Upper lobe of right lung (tissue), 1 donor: ENCODE measurements around the gene MGAT4A. TPM values are rescaled to one million over a fixed set of nuclear protein-coding genes. Genes with fewer than 3 reads are reported as not detected.
"Not testable (repeated sequence)": the region's sequence is repeated elsewhere in the genome, so short reads cannot be mapped to it uniquely, and the experiment has no call there.

ENCODE experiments used
- ATAC-seq: fragments of 200-7000 bp; cut with Tn5 transposase; one replicate; pipeline ENCODE4 v1.9.1; 2020; ENCODE audit warnings: mild to moderate bottlenecking, moderate library complexity
- DNase-seq: peaks from one replicate; pipeline ENCODE4 v3.0.0-alpha.2; 2020
- H3K27ac ChIP-seq: fragments of 200-600 bp; one replicate; pipeline ENCODE4 v1.8.0; 2022
- H3K27me3 ChIP-seq: fragments of 200-600 bp; one replicate; pipeline ENCODE4 v1.8.0; 2022; ENCODE audit warnings: mild to moderate bottlenecking
- H3K36me3 ChIP-seq: fragments of 200-600 bp; one replicate; pipeline ENCODE4 v1.8.0; 2022
- H3K4me1 ChIP-seq: fragments of 200-600 bp; one replicate; pipeline ENCODE4 v1.8.0; 2022
- H3K4me3 ChIP-seq: fragments of 200-600 bp; one replicate; pipeline ENCODE4 v1.8.0; 2022; ENCODE audit warnings: mild to moderate bottlenecking
- H3K9me3 ChIP-seq: fragments of 200-600 bp; one replicate; pipeline ENCODE4 v1.8.0; 2022
- CTCF ChIP-seq: fragments of 200-600 bp; IDR thresholded peaks from one replicate; pipeline ENCODE4 v1.8.0; 2022; ENCODE audit warnings: antibody characterized with exemption
- intact Hi-C: fragments of 100-400 bp; cut with DNase I; formaldehyde crosslinking; loops from one replicate; pipeline ENCODE4 v1.11.0; 2022
- total RNA-seq: library from RNA; stranded (reverse); fragmentation: NEBNext Ultra II Directional; extraction: Animal tissue kit (Norgen Biotek cat#: 25700); gene quantifications from one replicate; pipeline ENCODE4 v1.2.1, GENCODE V29; 2021
- donor health status: DM: no; HTN: yes; CAD: no; lungs with severe emphysema.

Gene MGAT4A
- total RNA-seq, 1 donor from 2014 or later, result 85.8 TPM

- H3K27ac ChIP-seq, result no peak overlapping the region
- no peaks in the 10 kb centered on the region for H3K9me3 ChIP-seq
- H3K27me3 ChIP-seq, result no peaks in the 10 kb centered on the region
- H3K4me1 ChIP-seq, result no peaks in the 10 kb centered on the region
- TF ChIP-seq CTCF, result no peak
- peaks cover 33% of the 10 kb centered on the region for H3K36me3 ChIP-seq
- ATAC-seq, result no peak
- intact Hi-C loops, result no loop called here
- no peak for DNase-seq
- H3K4me3 ChIP-seq, result no peak overlapping the region
Observed at GRCh38 chr2:98674233-98674964, 56.5 kb downstream of the MGAT4A start.

GRCh38 chr2:98669675-98670074 lies 61.3 kb downstream of the MGAT4A start:
- ATAC-seq (no peak), DNase-seq (no peak)
- H3K4me3 ChIP-seq, result no peak overlapping the region
- H3K4me1 ChIP-seq, result peaks cover 4% of the 10 kb centered on the region
- H3K36me3 ChIP-seq, result peaks cover 10% of the 10 kb centered on the region
- H3K9me3 ChIP-seq, result no peaks in the 10 kb centered on the region
- H3K27me3 ChIP-seq, result no peaks in the 10 kb centered on the region
- no peak overlapping the region for H3K27ac ChIP-seq
- no peak for TF ChIP-seq CTCF
- intact Hi-C loops, result no loop called here

- TF ChIP-seq CTCF, result no peak
- H3K9me3 ChIP-seq, result no peaks in the 10 kb centered on the region
- peaks cover 18% of the 10 kb centered on the region for H3K36me3 ChIP-seq
- no peak overlapping the region for H3K4me3 ChIP-seq
- DNase-seq (no peak), ATAC-seq (peak; percentile 77)
- H3K27ac ChIP-seq, result no peak overlapping the region
- H3K4me1 ChIP-seq, result peaks cover 10% of the 10 kb centered on the region
- no peaks in the 10 kb centered on the region for H3K27me3 ChIP-seq
- intact Hi-C loops, result no loop called here
Observed at GRCh38 chr2:98665677-98666076, 65.3 kb downstream of the MGAT4A start.

- peak; percentile 88 for ATAC-seq
- TF ChIP-seq CTCF, result no peak
- intact Hi-C loops, result no loop called here
- no peaks in the 10 kb centered on the region for H3K27me3 ChIP-seq
- no peak for DNase-seq
- peaks cover 10% of the 10 kb centered on the region for H3K4me1 ChIP-seq
- H3K27ac ChIP-seq, result peak overlapping the region; percentile 47
- H3K4me3 ChIP-seq, result no peak overlapping the region
- H3K9me3 ChIP-seq, result no peaks in the 10 kb centered on the region
- peaks cover 18% of the 10 kb centered on the region for H3K36me3 ChIP-seq
Observed at GRCh38 chr2:98664323-98664722, 66.6 kb downstream of the MGAT4A start.

DNA sequence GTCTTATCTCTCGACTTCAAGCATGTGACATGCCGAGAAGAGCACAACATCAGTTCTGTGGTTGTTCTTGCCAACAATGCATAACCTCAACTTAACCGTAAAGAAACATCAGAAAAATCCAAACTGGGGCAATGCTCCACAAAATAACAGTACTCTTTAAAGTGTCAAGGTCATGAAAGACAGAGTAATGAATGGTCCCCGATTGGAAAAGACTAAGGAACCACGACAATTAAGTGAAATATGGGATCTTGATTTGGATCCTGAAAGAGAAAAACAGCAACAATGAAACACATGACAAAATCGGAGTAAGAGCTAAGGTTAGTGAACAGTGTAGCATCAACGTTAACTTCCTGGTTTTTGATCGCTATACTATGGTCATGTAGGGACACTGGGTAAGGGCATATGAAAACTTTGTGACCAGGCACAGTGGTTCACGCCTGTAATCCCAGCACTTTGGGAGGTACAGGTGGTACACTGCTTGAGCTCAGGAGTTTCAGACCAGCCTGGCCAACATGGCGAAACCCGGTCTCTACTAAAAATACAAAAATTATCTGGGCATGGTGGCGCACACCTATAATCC lies 67.3 kb downstream of the MGAT4A start:
- Histone ChIP-seq H3K4me3 (no peak overlapping the region), H3K27me3 (no peaks in the 10 kb centered on the region), H3K36me3 (peaks cover 18% of the 10 kb centered on the region), H3K27ac (peak overlapping the region; percentile 39), H3K4me1 (peaks cover 10% of the 10 kb centered on the region), H3K9me3 (no peaks in the 10 kb centered on the region)
- intact Hi-C loops, result no loop called here
- no peak for TF ChIP-seq CTCF
- ATAC-seq (peak; percentile 65), DNase-seq (no peak)

DNA sequence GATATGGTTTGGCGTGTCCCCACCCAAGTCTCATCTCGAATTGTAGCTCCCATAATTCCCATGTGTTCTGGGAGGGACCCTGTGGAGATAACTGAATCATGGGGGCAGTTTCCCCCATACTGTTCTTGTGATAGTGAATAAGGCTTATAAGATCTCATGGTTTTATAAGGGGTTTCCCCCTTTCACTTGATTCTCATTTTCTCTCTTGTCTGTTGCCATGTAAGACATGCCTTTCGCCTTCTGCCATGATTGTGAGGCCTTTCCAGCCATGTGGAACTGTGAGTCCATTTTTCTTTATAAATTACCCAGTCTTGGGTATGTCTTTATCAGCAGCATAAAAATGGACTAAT lies 71.5 kb downstream of the MGAT4A start:
- Histone ChIP-seq H3K36me3 (peaks cover 18% of the 10 kb centered on the region), H3K27ac (peak overlapping the region; percentile 8)
- H3K4me1 ChIP-seq, H3K27me3 ChIP-seq, DNase-seq, ATAC-seq, H3K9me3 ChIP-seq, intact Hi-C loops, H3K4me3 ChIP-seq: not testable (repeated sequence)
